Embryonic facial prominence (tissue), 1 donor: Measurements from ENCODE around the gene PLEKHG5.

Source experiments
- DNase-seq: peaks from one replicate; pipeline ENCODE4 v3.0.0-alpha.2; 2016; ENCODE audit errors: extremely low spot score

PLEKHG5 gene

DNA sequence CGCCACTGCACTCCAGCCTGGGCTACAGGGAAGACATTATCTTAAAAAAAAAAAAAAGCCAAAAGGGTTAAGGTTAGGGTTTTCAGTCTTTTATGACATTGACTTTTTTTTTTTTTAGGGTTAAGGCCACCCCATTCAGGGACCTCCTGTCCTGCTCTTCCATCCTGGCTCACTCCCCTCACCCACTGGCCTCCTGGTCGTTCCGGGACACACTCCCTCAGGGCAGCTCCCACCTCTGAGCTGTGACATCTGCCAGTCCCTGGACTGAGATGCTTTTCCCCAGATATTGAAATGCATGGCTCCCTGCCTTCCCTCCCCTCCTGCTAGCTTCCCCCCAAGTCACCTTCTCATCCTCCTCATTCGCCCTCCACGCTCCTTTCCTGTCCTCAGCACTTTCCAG is 9.6 kb downstream of the PLEKHG5 start:
- DNase-seq: no peak

DNA sequence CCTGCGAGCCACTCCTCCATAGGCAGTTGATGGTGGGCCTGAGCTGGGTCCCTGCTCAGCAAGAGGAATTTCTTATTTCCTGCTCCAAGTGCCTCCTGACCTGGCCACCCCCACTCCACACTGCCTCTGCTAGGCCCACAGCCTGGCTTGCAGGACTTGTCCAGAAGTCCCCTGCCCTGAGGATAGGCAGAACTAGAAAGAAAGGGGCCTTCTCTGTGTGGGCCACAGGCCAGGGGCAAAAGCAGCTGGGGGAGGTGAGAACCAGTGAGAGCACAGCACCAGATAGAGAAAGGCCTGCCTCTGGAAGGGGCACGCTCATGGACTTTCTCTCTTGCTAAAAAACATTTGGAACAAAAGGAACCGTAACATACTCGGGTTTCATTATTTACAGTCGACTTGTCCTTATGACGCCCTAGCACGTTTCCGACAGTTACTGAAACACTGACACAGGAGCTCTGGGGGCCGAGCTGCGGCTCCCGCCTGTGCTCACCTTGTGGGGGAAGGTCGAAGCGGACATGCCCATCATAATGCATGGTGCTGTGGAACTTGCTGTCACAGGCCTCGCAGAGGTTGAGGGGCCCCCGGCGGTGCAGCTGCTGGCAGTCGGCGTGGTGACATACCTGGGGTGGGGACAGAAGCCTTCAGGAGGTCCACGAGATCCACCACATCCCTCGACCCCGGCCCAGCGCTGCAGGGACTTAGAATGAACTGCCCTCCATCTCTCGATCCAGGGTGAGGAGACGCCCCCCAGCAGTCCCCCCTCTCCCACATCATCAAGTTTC is 14.2 kb downstream of the PLEKHG5 start:
- no peak for DNase-seq

DNA sequence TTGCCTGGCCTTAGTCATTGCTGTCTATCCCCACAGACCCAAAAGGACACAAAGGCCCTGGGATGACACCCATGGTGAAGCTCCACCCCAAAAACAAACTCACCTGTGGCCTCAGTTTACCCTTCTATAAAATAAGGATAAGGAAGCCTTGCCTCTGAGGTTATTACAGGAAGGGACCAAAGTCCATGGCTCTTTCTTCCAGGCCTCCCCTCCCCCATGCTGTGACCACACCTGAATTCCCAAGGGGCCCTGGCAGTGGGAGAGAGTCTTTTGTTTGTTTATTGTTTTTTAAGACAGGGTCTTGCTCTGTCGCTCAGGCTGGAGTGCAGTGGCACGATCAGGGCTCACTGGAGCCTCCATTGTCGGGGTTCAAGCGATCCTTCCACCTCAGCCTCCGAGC is 15.0 kb downstream of the PLEKHG5 start:
- no peak for DNase-seq

- no peak for DNase-seq
These were observed 15.9 kb downstream of the PLEKHG5 start for GRCh38 chr1:6475381-6476133.

- no peak for DNase-seq
These were observed 16.6 kb downstream of the PLEKHG5 start for GRCh38 chr1:6474815-6475282.

DNA sequence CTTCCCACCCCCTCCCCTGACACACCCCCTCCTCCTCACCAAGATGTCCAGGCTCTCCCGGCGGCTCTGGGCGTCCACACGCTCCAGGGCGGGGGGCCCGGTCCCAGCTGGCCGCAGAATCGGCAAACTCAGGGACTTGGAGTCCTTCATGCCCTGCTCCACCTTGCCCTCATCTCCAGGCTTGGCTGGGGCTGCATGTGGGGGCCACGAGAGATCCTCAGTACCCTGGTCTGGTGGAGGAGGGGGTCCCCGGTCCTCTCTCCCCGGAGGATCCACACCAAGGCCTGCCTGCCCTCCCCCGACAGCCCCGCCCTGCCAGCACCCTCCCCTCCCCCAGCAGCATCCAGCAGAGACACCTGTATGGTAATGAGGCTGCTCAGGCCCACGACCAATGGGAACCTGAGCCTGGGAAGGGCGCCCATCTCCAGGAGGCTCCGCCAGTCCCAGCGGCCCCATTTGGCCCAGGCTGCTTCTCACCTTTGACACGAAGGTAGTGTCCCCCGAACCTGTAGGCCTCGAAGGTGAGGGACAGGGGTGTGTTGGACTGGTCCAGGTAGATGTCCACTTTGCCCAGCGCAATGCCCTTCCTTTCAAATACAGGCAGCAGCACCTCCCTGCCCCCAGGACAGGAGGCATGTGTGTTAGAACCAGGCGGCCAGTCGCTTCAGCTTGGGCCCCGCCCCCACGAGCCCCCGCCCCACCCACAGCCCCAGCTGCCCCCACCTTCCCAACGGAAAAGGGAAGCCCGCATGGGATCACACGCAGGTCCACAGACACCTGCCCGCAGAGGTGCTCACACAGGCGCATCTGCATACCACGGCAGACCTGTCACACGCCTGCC is 17.3 kb downstream of the PLEKHG5 start:
- no peak for DNase-seq

DNA sequence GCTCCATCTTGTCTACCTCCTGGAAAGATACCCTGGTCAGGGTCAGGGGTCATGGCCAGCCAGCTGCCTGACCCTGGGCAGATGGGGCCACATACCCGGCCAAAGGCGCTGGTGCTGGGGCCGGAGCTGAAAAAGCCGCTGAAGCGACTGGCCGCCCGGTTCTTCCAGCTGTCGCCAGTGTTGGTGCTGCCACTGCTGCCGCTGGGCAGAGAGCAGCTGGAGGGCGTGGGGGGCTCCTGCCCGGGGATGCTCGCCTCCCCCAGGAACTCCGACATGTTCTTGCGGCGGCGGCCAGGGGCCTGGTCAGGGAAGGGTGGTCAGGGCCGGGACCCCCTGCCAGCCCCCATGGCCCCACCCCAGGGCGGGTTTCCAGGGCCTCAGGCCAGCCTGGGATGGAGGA is 18.3 kb downstream of the PLEKHG5 start:
- no peak for DNase-seq

GRCh38 chr1:6472391-6472790 is 19.1 kb downstream of the PLEKHG5 start:
- DNase-seq: no peak

DNA sequence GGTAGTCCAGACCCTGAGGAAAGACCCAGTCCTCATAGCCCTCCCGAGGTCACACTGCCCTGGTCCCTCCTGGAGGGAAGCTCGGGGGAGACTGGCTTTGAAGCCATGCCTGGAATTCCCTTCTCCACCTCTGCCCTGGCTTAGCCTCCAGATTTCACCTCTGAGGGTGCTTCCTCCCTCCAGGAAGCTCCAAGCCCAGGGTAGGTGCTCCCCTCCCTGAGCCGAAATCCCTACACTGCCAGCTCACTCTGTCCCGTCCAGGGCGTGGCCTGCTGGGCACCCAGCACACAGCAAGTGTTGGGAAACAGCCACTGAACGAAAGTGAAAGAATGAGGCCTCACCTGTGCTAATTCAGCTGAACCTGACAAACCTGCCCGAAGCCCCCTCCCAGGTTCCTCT is 19.5 kb downstream of the PLEKHG5 start:
- no peak for DNase-seq

- no peak for DNase-seq
These were observed 20.1 kb downstream of the PLEKHG5 start for GRCh38 chr1:6471086-6471969.

GRCh38 chr1:6470132-6471085 is 21.1 kb downstream of the PLEKHG5 start:
- DNase-seq: no peak

DNA sequence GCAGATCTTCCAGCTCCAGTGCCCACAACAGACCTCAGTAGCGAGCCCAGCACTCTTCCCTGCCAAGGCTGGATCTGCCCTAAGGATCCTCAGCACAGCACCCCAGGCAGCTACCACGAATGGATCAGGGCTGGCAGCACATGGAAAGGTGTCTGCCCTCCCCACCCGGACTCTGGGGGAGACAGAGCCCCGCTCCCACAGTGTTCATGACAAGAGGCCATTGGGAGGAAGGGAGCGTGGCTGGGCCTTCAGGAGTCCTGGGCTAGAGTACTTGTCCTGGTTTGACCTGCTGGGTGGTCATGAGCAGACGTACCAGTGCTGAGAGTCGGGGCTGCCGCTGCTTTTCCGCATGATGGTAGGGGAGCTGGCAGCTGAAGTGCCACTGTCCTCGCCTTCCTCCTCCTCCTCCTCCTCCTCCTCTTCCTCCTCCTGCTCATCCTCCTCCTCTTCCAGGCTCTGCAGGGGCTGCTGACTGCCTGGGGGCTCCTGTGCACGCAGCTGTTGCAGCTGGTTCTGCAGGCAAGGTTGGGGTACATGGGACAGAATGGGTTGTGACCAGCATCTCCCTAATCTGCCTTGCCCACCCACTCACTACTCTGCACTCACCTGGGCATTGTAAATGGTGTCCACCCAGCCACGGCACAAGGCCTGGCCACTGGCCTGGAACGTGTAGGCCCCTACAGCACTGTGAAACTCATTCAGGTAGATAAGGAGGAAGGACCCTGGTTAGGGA is 22.6 kb downstream of the PLEKHG5 start:
- no peak for DNase-seq

- DNase-seq: no peak
These were observed 23.5 kb downstream of the PLEKHG5 start for GRCh38 chr1:6467744-6468688.

DNA sequence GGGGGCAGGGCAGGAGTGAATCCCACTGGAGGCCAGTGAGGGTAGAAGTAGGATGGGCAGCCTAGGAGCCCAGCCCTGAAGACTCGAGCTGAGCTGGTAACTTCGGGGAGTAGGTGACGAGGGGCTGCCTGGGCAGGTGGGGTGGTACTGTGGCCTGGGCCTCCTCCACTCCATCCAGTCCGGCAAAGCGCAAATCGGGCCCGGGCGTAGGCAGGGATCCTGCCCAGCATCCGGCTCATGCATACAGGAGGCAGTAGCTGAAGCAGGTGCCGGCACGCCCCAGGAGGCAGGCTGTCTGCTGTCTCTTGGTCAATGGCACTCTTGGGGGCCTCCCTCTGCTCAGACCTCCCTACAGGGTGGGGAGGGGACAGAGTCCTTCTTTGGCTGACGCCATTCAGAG is 24.2 kb downstream of the PLEKHG5 start:
- DNase-seq: no peak

- DNase-seq: no peak
These were observed 24.7 kb downstream of the PLEKHG5 start for GRCh38 chr1:6466751-6467150.

- DNase-seq: no peak
These were observed 25.4 kb downstream of the PLEKHG5 start, which contains the start of gene TNFRSF25 for GRCh38 chr1:6466023-6466422. TSS of gene TNFRSF25 (minus strand) at chr1:6466173. CDS start at chr1:6466107, 66 bp downstream.

DNA sequence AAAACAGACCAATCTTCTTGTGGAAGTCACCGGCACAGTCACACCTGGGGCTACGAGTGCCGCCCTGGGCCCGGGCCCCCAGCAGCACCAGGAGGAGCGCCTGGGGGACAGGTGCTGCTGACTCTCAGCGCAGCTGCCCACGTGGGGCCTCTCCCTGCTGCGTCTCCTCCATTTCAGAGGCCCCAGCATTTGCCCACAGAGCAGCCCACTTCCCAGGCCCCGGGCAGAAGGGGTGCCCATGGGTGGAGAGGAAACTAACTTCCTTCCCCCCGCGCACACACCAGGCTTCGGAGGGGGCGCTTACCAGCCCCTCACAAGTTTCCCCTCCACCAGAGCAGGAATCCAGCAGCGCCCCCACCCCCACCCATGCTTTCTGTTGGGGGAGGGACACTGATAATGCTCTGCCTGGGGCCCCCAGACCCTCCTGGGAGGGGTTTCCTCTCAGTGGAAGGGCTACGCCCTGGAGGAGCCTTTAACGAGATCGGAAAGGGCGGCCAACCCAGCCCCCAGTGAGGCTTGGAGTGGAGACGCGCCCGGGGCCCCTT is 25.9 kb downstream of the PLEKHG5 start:
- no peak for DNase-seq

GRCh38 chr1:6464915-6465314 is 26.6 kb downstream of the PLEKHG5 start:
- no peak for DNase-seq
